ENCODE results near the gene CTDSPL2.

CTDSPL2 gene

DNA sequence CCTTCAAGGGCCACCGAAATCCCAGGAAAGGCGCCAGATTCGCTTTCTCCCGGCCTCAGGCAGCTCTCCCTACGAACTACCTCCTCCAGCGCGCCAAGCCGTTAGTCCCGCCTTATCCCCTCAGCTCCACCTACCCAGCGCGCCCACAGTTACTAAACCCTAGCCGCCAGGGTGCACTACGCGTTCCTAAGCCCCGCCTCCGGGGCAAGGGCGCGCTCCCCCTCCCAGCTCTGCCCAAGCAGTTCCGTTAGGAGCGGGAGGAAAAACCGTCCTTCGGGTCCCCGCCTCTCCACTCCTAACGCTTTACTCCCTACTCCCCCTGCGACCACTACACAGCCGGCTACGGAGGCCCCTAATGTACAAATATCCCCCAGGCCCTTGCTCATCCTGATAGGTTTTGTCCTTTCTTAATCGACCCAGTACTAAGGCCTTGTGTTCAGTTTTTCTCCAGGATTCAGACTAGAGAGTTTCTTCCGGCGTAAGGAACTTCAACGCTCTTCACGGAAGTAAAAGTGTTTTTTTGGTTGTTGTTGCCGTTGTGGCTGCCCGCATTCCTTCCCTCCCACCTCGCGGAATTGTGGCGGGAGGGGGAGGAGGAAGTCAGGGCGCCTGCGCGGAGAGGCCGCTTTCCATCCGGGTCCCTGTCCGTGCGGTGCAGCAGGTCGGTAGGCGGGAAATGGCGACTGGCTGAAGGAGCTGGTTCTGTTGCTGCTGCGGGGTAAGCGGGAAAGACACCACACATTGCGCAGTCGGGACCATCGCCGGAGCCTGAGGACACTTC is at the start of gene CTDSPL2:
Gene CTDSPL2 (plus strand): TSS at position 655 of the 781 bp plus-strand sequence. CDS start 31,386 bp downstream, outside the sequence.
- Histone ChIP-seq H3K9me3 (no peaks in the 10 kb centered on the region), H3K4me1 (peaks cover 0 to 42% (median 10%) of the 10 kb centered on the region in 4 donors), H3K27me3 (no peaks in the 10 kb centered on the region), H3K4me3 (peak within 1 kb of the TSS; percentile 65 to 84), H3K36me3 (peaks cover 0 to 4% (median 0%) of the 10 kb centered on the region in 3 donors), H3K27ac (peak within 1 kb of the TSS; percentile 83 to 93)
- TF ChIP-seq, protein P1, sequence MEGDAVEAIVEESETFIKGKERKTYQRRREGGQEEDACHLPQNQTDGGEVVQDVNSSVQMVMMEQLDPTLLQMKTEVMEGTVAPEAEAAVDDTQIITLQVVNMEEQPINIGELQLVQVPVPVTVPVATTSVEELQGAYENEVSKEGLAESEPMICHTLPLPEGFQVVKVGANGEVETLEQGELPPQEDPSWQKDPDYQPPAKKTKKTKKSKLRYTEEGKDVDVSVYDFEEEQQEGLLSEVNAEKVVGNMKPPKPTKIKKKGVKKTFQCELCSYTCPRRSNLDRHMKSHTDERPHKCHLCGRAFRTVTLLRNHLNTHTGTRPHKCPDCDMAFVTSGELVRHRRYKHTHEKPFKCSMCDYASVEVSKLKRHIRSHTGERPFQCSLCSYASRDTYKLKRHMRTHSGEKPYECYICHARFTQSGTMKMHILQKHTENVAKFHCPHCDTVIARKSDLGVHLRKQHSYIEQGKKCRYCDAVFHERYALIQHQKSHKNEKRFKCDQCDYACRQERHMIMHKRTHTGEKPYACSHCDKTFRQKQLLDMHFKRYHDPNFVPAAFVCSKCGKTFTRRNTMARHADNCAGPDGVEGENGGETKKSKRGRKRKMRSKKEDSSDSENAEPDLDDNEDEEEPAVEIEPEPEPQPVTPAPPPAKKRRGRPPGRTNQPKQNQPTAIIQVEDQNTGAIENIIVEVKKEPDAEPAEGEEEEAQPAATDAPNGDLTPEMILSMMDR (IDR thresholded peaks at IDR 0.05): peak; percentile 6 to 16
- peak; percentile 98 to 99 for DNase-seq
- intact Hi-C loops (cut with DNase I; ENCODE audit: low total_unique reads): loop anchor here (5.0 kb wide), 1 partner anchor 140 kb away; the partner anchor contains the start of gene GOLM2

DNA sequence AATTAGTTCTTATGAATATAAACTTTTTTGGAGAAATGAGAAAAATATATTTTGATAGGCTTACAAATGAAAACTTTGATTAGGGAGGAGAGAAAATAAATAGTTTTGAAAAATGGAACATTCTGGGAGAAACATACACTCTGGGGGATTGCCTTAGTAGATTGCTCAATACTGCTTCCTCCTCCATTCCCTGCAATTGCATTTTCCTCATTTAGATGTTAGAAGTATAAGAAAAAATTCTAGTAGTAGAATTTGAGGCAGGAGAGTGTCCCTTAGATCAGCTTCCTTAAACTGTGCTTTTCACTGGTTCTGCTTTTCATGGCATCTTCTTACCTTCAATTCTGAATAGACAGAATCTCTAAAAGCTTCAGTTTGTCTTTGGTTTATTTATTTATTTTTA is 46.2 kb upstream of the CTDSPL2 start:
- H3K27ac ChIP-seq: no peak overlapping the region
- TF ChIP-seq, protein P1 (IDR thresholded peaks at IDR 0.05): no peak
- H3K4me3 ChIP-seq: no peak overlapping the region
- H3K27me3 ChIP-seq: no peaks in the 10 kb centered on the region
- peaks cover 0 to 10% (median 0%) of the 10 kb centered on the region in 4 donors for H3K4me1 ChIP-seq
- no peak for DNase-seq
- H3K9me3 ChIP-seq: no peaks in the 10 kb centered on the region
- H3K36me3 ChIP-seq: peaks cover 0 to 17% (median 8%) of the 10 kb centered on the region in 3 donors
- intact Hi-C loops (cut with DNase I; ENCODE audit: low total_unique reads): no loop called here

DNA sequence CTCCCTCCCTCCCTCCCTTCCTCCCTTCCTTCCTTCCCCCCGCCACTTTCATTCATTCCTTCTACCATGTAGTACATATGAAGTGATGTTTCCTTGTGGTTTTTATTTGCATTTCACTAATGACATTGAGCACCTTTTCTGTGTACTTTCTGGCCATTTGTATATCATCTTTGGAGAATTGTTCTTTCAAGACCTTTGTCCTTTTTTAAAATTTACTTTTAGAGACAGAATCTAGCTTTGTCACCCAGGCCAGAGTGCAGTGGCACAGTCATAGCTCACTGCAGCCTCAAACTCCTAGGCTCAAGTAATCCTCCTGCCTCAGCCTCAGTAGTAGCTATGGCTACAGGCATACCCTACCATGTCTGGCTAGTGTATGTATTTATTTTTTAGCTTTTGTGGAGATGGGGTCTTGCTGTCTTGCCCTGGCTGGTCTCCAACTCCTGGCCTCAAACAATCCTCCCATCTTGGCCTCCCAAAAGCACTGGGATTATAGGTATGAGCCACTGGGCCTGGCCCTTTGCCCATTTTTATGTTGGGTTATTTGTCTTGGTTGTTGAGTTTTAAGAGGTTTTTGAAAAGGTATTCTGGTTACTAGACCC is 42.0 kb upstream of the CTDSPL2 start:
- DNase-seq: no peak
- Histone ChIP-seq H3K36me3 (peaks cover 5 to 21% (median 12%) of the 10 kb centered on the region in 3 donors), H3K27ac (no peak overlapping the region), H3K4me1 (peaks cover 0 to 10% (median 0%) of the 10 kb centered on the region in 4 donors), H3K9me3 (no peaks in the 10 kb centered on the region), H3K27me3 (no peaks in the 10 kb centered on the region), H3K4me3 (no peak overlapping the region)
- intact Hi-C loops (cut with DNase I; ENCODE audit: low total_unique reads): no loop called here
- TF ChIP-seq, protein P1 (IDR thresholded peaks at IDR 0.05): no peak

DNA sequence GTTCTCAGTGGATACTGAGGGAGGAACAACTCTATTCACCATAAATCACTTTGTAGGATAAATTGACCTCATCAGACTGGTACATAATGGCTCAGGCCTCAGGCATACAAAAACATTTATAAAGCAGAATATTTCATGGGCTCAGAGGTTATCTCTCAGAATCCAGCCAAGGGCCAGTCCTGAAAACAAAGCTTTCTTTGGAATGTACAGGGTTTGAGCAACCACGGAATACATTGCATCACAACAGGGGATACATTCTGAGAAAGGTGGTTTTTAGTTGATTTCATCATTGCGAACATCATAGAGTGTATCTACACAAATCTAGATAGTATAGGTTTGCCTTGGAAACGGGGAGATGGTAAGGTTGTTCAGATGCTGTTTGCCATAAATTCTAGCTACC is 33.4 kb upstream of the CTDSPL2 start:
- TF ChIP-seq, protein P1 (IDR thresholded peaks at IDR 0.05): no peak
- no peaks in the 10 kb centered on the region for H3K27me3 ChIP-seq

DNA sequence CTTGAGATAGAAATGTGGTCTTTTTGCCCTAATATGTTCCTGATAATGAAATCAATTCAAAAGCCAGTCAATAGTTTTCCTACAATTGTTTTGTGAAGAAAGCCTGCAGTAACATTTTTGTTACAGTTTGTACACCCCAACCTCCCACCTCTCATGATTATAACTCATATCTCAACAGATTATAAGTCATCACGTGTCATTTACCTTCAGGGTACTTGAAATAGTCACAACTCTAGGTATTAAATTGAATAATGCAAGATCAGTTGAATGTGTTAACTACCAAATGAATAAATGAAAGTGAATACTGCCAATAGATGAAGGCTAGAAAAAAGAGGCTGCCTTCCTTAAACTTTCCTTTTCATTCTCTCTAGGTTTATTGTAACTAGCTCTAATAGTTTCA is 32.9 kb upstream of the CTDSPL2 start:
- no peak for DNase-seq
- TF ChIP-seq, protein P1 (IDR thresholded peaks at IDR 0.05): no peak
- no peaks in the 10 kb centered on the region for H3K27me3 ChIP-seq
- intact Hi-C loops (cut with DNase I; ENCODE audit: low total_unique reads): no loop called here
- H3K4me1 ChIP-seq: no peaks in the 10 kb centered on the region
- no peak overlapping the region for H3K27ac ChIP-seq
- H3K9me3 ChIP-seq: no peaks in the 10 kb centered on the region
- peaks cover 0 to 4% (median under 1%) of the 10 kb centered on the region in 3 donors for H3K36me3 ChIP-seq
- H3K4me3 ChIP-seq: no peak overlapping the region

More for the DNA sequence above, 33.4 kb upstream of the CTDSPL2 start:
- intact Hi-C loops (cut with DNase I; ENCODE audit: low total_unique reads): no loop called here
- DNase-seq: no peak
- Histone ChIP-seq H3K27ac (no peak overlapping the region), H3K36me3 (peaks cover 0 to 6% (median 5%) of the 10 kb centered on the region in 3 donors), H3K4me1 (no peaks in the 10 kb centered on the region), H3K4me3 (no peak overlapping the region), H3K9me3 (no peaks in the 10 kb centered on the region)
